Common myeloid progenitor, CD34-positive (primary cell): ENCODE results near the gene ACHE. TPM values are rescaled to one million over a fixed set of nuclear protein-coding genes. Genes with fewer than 3 reads are reported as not detected.
"Not testable (repeated sequence)": the region's sequence is repeated elsewhere in the genome, so short reads cannot be mapped to it uniquely, and the experiment has no call there.

ENCODE experiments used
- CTCF ChIA-PET: fragments of 350-600 bp; sonication (Branson Sonifier 250); formaldehyde crosslinking; loops from one replicate; lab custom pipeline; 2021; ENCODE audit warnings: antibody characterized with exemption; lab: Charles Lee
- POLR2A ChIA-PET: fragments of 350-600 bp; sonication (Branson Sonifier 250); formaldehyde crosslinking; loops from one replicate; lab custom pipeline; 2021; ENCODE audit warnings: antibody characterized with exemption; lab: Charles Lee
- DNase-seq, 3 donors: peaks; one replicate each; pipeline versions ENCODE4 v3.0.0 to v3.0.0-alpha.2; 2013
- H3K27ac ChIP-seq, 2 experiments: 1 replicate in 1 of 2; 2 replicates in 1 of 2; pipeline ENCODE4 v1.7.0; 2013; ENCODE audit warnings: inconsistent platforms in 2 of 2, low read length in 2 of 2, mild to moderate bottlenecking in 2 of 2, low read depth in 1 of 2, moderate library complexity in 1 of 2; ENCODE audit not compliant: severe bottlenecking in 2 of 2, insufficient read depth in 1 of 2, poor library complexity in 1 of 2
- H3K27me3 ChIP-seq, 5 experiments: replicated peaks in 2 of 5; 1 replicate in 3 of 5; 2 replicates in 2 of 5; pipeline versions ENCODE4 v1.6.1 to v1.7.0; 2013; ENCODE audit warnings: low read length in 4 of 5, mild to moderate bottlenecking in 2 of 5, moderate library complexity in 2 of 5, inconsistent platforms in 1 of 5; ENCODE audit not compliant: insufficient read depth in 5 of 5, control insufficient read depth in 4 of 5
- H3K36me3 ChIP-seq, 4 experiments: 1 replicate in 2 of 4; 2 replicates in 2 of 4; pipeline versions ENCODE4 v1.6.1 to v1.7.0; 2013; ENCODE audit warnings: low read length in 3 of 4, control low read depth in 1 of 4, mild to moderate bottlenecking in 1 of 4; ENCODE audit not compliant: control insufficient read depth in 4 of 4, insufficient read depth in 4 of 4
- H3K4me1 ChIP-seq, 4 experiments: 1 replicate in 3 of 4; 2 replicates in 1 of 4; pipeline versions ENCODE4 v1.6.1 to v1.7.1; 2013; ENCODE audit warnings: low read length in 3 of 4, mild to moderate bottlenecking in 3 of 4, control low read depth in 1 of 4, inconsistent platforms in 1 of 4, moderate library complexity in 1 of 4; ENCODE audit not compliant: control insufficient read depth in 4 of 4, insufficient read depth in 4 of 4; ENCODE audit errors: control extremely low read depth in 1 of 4
- H3K4me3 ChIP-seq, 7 experiments: 1 replicate in 4 of 7; 2 replicates in 3 of 7; pipeline versions ENCODE4 v1.5.1 to v1.7.0; 2013; ENCODE audit warnings: mild to moderate bottlenecking in 7 of 7, low read length in 6 of 7, moderate library complexity in 6 of 7, inconsistent platforms in 2 of 7, low read depth in 2 of 7, control low read depth in 1 of 7; ENCODE audit not compliant: insufficient read depth in 4 of 7, control insufficient read depth in 1 of 7; ENCODE audit errors: extremely low read depth in 1 of 7
- H3K9me3 ChIP-seq, 5 experiments: 1 replicate in 4 of 5; 2 replicates in 1 of 5; pipeline versions ENCODE4 v1.6.1 to v1.7.1; 2013; ENCODE audit warnings: low read length in 4 of 5, mild to moderate bottlenecking in 2 of 5, inconsistent platforms in 1 of 5, low read depth in 1 of 5, moderate library complexity in 1 of 5; ENCODE audit not compliant: control insufficient read depth in 4 of 5, insufficient read depth in 2 of 5; ENCODE audit errors: control extremely low read depth in 1 of 5
- WGBS: methylation state at CpG from one replicate; pipeline ENCODE4 v1.1.5; 2013; ENCODE audit not compliant: insufficient coverage; 5-methylcytosine and 5-hydroxymethylcytosine counted together
- polyA plus RNA-seq: library from polyadenylated mRNA; unstranded; fragments of 120-200 nt; gene quantifications from one replicate; pipeline ENCODE4 v1.2.1, GENCODE V29; 2013

Gene ACHE
- 0.09 TPM for polyA plus RNA-seq

DNA sequence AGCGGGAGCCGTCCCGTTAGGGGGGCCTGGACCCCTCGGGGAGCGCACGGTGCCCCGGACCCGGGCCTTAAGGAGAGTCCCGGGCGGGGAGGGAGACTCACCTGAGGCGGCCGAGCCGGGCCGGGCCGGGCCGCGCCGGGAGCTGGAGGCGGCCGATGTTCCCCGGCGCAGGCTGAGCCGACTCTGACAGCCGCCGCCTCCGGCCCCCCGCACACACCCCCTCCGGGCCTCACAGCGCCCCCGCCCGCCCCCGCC is at the start of gene ACHE:
Gene ACHE (minus strand): TSS at position 188 of the 255 bp plus-strand sequence. CDS start 1,656 bp downstream, outside the sequence.
- Histone ChIP-seq H3K27me3 (peaks cover 5 to 71% (median 19%) of the 10 kb centered on the region in 5 experiments), H3K4me1 (peaks cover 0 to 32% (median 27%) of the 10 kb centered on the region in 4 experiments), H3K9me3 (no peaks in the 10 kb centered on the region), H3K36me3 (no peaks in the 10 kb centered on the region), H3K27ac (no peak within 1 kb of the TSS), H3K4me3 (peak within 1 kb of the TSS in 4 of 7 experiments; percentile 50 to 62 (median 54))
- 0% methylated on average over 19 of the region's 32 CpGs for WGBS
- CTCF ChIA-PET: interaction anchor here (0.9 to 2.3 kb wide), 2 partner anchors 163 to 182 kb away, joined by 3 to 12 read pairs; no protein-coding TSS in a partner anchor
- no peak for DNase-seq
- POLR2A ChIA-PET: no interaction called here

DNA sequence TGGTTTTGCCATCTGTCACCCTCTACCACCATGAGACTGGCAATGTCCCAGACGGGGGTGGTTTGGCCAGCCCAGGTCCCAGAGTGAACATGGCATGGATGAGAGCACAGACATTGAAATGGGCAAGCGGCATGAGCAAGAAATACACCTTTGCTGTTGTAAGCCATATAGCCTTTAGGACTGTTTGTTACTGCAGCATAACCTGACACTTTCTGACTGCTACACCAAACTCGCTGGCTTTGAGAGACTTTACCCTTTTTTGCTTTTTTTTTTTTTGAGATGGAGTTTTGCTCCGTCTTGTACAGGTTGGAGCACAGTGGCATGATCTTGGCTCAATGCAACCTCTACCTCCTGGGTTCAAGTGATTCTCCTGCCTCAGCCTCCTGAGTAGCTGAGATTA is 48.5 kb upstream of the ACHE start:
- ChIA-PET POLR2A (no interaction called here), CTCF (interaction anchor here (1.2 kb wide), 1 partner anchor 200 kb away, joined by 3 read pairs; no protein-coding TSS in a partner anchor)
- H3K9me3 ChIP-seq: peaks cover 0 to 8% (median 0%) of the 10 kb centered on the region in 5 experiments
- peaks cover 0 to 10% (median 2%) of the 10 kb centered on the region in 5 experiments for H3K27me3 ChIP-seq
- no peak overlapping the region for H3K4me3 ChIP-seq
- H3K4me1 ChIP-seq: peaks cover 0 to under 1% (median 0%) of the 10 kb centered on the region in 4 experiments
- H3K27ac ChIP-seq: no peak overlapping the region
- no peaks in the 10 kb centered on the region for H3K36me3 ChIP-seq
- 55% methylated on average over 2 of the region's 4 CpGs for WGBS
- DNase-seq: no peak

DNA sequence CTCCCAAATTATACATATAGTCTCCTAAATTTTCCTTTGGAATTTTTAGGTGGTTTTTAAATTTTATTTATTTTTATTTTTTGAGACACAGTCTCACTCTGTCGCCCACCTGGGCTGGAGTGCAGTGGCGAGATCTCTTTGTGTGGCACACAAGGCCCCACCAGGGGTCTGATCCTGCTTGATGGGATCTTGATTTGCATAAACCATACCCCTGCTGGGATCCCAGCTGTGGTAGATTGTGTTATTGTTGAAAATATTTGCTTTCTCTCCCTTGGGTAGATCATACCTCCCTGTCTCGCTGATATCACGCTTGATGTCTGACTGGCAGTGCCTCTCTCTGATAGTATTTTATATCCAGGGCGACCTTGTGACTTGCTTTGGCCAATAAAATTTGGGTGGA is 48.0 kb upstream of the ACHE start:
- DNase-seq: no peak
- Histone ChIP-seq H3K4me1 (no peaks in the 10 kb centered on the region), H3K4me3 (no peak overlapping the region), H3K9me3 (peaks cover 0 to 8% (median 0%) of the 10 kb centered on the region in 5 experiments), H3K36me3 (no peaks in the 10 kb centered on the region), H3K27me3 (peaks cover 0 to 6% (median 0%) of the 10 kb centered on the region in 5 experiments), H3K27ac (no peak overlapping the region)
- 94% methylated on average over 3 of the region's 5 CpGs for WGBS
- CTCF ChIA-PET: interaction anchor here (1.2 kb wide), 1 partner anchor 201 kb away, joined by 3 read pairs; no protein-coding TSS in a partner anchor
- POLR2A ChIA-PET: no interaction called here

DNA sequence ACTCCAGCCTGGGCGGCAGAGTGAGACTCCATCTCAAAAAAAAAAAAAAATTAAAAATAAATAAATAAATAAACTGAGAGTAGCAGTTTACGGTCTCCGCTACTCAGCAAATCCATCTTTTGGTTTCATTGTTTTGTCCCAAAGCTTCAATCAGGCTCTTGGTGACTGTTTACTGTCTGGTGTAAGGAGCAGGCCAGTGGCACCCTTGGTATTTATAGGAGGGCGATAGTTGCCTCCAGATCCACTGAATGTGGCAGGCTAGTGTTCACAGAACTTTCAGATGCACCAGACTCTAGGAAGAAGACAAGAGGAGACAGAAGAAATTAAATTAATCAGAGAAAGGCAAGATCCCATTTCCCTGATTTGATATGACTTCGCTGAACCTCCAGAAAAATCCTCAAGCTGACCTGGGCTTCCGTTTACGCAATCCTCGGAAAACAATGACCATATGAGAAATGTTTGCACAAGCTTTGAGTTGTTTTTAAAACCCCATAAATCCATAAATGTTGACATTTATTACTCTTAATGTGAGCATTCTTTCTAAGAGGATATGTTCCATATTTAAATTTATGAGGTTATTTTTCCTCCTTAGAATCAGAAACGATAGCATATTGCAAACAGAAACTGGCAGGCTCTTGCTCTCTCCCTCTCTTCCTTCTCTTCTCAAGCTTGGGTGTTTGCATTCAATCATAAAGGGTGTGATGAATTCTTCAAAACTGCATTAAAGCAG is 46.5 kb upstream of the ACHE start:
- no peaks in the 10 kb centered on the region for H3K36me3 ChIP-seq
- peaks cover 0 to 8% (median 0%) of the 10 kb centered on the region in 5 experiments for H3K9me3 ChIP-seq
- peaks cover 0 to 3% (median 0%) of the 10 kb centered on the region in 5 experiments for H3K27me3 ChIP-seq
- ChIA-PET POLR2A (no interaction called here), CTCF (no interaction called here)
- no peak overlapping the region for H3K27ac ChIP-seq
- no peaks in the 10 kb centered on the region for H3K4me1 ChIP-seq
- no peak overlapping the region for H3K4me3 ChIP-seq
- no peak for DNase-seq
- 46% methylated on average over 3 of the region's 9 CpGs for WGBS

DNA sequence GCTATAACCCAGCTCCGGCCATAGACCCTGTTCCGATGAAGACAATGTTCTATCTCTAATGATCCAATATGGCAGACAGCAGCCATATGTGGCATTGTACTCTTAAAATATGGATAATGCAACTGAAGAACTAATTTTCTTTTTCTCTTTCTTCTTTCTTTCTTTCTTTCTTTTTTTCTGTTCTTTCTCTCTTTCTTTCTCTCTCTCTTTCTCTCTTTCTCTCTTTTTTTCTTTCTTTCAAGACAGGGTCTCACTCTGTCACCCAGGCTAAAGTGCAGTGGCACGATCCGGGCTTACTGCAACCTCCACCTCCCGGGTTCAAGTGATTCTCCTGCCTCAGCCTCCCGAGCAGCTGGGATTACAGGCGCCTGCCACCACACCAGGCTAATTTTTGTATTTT is 40.5 kb upstream of the ACHE start:
- H3K36me3 ChIP-seq, CTCF ChIA-PET, H3K4me1 ChIP-seq, DNase-seq, H3K27ac ChIP-seq, H3K4me3 ChIP-seq, H3K27me3 ChIP-seq, POLR2A ChIA-PET: not testable (repeated sequence)
- peaks cover 0 to 12% (median 0%) of the 10 kb centered on the region in 5 experiments for H3K9me3 ChIP-seq
- WGBS: 82% methylated on average over 5 of the region's 7 CpGs

DNA sequence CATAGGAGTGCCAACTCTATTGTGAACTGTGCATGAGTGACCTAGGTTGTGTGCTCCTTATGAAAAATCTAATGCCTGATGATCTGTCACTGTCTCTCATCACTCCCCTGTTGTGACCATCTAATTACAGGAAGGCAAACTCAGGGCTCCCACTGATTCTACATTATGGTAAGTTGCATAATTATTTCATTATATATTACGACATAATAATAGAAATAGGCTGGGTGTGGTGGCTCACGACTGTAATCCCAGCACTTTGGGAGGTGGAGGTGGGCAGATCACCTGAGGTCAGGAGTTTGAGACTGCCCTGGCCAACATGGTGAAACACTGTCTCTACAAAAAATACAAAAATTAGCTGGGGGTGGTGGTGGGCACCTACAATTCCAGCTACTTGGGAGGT is 39.7 kb upstream of the ACHE start:
- CTCF ChIA-PET, DNase-seq, H3K27ac ChIP-seq, H3K27me3 ChIP-seq, H3K36me3 ChIP-seq, H3K4me3 ChIP-seq, H3K4me1 ChIP-seq: not testable (repeated sequence)
- H3K9me3 ChIP-seq: peaks cover 0 to 12% (median 0%) of the 10 kb centered on the region in 5 experiments
- WGBS: no CpG with 5 or more reads among the region's 2 CpGs
- POLR2A ChIA-PET: interaction anchor here (0.5 kb wide), 1 partner anchor 148 kb away, joined by 3 read pairs; no protein-coding TSS in a partner anchor

DNA sequence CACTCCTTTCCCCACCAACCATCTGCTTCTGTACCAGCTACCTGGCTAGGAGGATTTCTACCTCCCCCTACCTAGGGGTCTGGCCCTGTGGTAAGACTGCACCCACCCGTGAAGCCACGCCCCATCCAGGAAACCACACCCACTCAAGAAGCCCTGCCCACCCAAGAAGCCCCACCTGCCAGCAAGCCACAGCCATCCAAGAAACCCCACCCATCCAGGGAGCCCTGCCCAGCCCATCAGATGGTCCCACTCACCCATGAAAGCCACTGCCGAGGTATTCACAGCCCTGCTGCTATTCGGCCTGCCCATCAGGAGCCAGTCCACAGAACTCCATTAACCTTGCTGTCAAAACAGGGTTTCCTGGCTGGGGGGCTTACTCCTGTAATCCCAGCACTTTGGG is 38.0 kb upstream of the ACHE start:
- Histone ChIP-seq H3K4me3 (no peak overlapping the region), H3K9me3 (peaks cover 0 to 4% (median 0%) of the 10 kb centered on the region in 5 experiments), H3K4me1 (no peaks in the 10 kb centered on the region), H3K27ac (no peak overlapping the region), H3K27me3 (peaks cover 0 to 10% (median 2%) of the 10 kb centered on the region in 5 experiments), H3K36me3 (no peaks in the 10 kb centered on the region)
- CTCF ChIA-PET: no interaction called here
- no peak for DNase-seq
- WGBS: 81% methylated on average over 2 of the region's 4 CpGs
- POLR2A ChIA-PET: no interaction called here
